HEK293 (cell line): ENCODE results near the gene PLP1.

Experiments used
- CTCF ChIP-seq: fragments of 450-650 bp; formaldehyde crosslinking; IDR thresholded peaks from 2 replicates; pipeline ENCODE4 v1.5.1; 2016; ENCODE audit warnings: missing biosample characterization, missing genetic modification characterization
- ZNF776 ChIP-seq: fragments of 450-650 bp; formaldehyde crosslinking; IDR thresholded peaks from 2 replicates; pipeline ENCODE4 v1.5.0; 2017; ENCODE audit warnings: missing biosample characterization, missing genetic modification characterization, borderline replicate concordance
- TF ChIP-seq, protein P1 (sequence below): fragments of 450-650 bp; formaldehyde crosslinking; IDR thresholded peaks from 2 replicates; pipeline ENCODE4 v1.5.1; 2016; ENCODE audit warnings: missing biosample characterization, missing genetic modification characterization

- no peak for TF ChIP-seq ZNF776 (tag by site-specific recombination)
- no peak for TF ChIP-seq CTCF (tag by site-specific recombination)
- TF ChIP-seq, protein P1, sequence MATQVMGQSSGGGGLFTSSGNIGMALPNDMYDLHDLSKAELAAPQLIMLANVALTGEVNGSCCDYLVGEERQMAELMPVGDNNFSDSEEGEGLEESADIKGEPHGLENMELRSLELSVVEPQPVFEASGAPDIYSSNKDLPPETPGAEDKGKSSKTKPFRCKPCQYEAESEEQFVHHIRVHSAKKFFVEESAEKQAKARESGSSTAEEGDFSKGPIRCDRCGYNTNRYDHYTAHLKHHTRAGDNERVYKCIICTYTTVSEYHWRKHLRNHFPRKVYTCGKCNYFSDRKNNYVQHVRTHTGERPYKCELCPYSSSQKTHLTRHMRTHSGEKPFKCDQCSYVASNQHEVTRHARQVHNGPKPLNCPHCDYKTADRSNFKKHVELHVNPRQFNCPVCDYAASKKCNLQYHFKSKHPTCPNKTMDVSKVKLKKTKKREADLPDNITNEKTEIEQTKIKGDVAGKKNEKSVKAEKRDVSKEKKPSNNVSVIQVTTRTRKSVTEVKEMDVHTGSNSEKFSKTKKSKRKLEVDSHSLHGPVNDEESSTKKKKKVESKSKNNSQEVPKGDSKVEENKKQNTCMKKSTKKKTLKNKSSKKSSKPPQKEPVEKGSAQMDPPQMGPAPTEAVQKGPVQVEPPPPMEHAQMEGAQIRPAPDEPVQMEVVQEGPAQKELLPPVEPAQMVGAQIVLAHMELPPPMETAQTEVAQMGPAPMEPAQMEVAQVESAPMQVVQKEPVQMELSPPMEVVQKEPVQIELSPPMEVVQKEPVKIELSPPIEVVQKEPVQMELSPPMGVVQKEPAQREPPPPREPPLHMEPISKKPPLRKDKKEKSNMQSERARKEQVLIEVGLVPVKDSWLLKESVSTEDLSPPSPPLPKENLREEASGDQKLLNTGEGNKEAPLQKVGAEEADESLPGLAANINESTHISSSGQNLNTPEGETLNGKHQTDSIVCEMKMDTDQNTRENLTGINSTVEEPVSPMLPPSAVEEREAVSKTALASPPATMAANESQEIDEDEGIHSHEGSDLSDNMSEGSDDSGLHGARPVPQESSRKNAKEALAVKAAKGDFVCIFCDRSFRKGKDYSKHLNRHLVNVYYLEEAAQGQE, result no peak
These were observed 12.4 kb downstream of the PLP1 start for GRCh38 chrX:103789004-103789403.
